B cell (primary cell): Measurements from ENCODE around the gene SOX15.

ENCODE experiments used
- EZH2 ChIP-seq: IDR thresholded peaks from 2 replicates; pipeline ENCODE4 v1.6.1; 2012; ENCODE audit warnings: borderline replicate concordance, low read depth, mild to moderate bottlenecking, moderate library complexity, low read length; ENCODE audit not compliant: insufficient read depth, poor library complexity, severe bottlenecking
- TF ChIP-seq, protein P1 (sequence below): fragments of 200-600 bp; IDR thresholded peaks from one replicate; pipeline ENCODE4 v1.8.0; 2022; ENCODE audit warnings: antibody characterized with exemption, mild to moderate bottlenecking

DNA sequence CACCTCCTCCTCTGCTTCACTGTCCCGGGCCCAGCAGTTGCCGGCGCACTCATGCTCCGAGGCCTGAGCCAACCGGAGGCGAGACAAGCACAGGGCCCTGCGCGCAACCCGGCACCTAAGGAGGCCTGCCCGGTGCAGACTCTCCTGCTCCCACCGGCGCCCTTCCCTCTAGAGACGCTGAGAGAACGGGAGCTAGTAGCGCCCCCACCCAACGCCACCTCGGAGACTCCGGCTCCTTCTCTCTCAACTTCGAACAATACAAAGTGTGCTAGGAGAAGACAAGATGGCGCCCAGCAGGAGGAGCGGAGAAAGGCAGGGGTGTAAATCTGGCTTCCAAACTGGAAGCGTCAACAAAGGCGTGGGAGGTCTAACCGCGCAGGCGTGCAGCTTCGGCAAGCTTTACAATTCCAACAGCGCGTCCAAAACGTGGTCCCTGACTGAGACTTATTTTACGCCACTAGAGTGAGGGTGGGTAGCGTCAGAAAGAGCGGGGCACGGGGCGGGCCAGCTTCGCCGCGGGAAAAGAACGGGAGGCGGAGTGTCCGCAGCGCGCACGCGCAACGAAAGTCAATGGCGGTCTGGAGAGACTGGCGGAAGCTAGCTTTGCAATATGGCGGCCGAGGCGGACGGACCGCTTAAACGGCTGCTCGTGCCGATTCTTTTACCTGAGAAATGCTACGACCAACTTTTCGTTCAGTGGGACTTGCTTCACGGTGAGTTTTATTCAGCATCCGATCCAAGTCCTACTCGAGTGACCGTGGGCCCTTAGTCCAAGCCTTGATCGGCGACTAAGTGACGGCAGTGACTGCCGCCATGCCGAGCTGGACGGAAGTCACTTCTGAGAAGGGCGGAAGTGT is 6.4 kb downstream of the SOX15 start, which contains the start of gene MPDU1:
- TF ChIP-seq, protein P1, sequence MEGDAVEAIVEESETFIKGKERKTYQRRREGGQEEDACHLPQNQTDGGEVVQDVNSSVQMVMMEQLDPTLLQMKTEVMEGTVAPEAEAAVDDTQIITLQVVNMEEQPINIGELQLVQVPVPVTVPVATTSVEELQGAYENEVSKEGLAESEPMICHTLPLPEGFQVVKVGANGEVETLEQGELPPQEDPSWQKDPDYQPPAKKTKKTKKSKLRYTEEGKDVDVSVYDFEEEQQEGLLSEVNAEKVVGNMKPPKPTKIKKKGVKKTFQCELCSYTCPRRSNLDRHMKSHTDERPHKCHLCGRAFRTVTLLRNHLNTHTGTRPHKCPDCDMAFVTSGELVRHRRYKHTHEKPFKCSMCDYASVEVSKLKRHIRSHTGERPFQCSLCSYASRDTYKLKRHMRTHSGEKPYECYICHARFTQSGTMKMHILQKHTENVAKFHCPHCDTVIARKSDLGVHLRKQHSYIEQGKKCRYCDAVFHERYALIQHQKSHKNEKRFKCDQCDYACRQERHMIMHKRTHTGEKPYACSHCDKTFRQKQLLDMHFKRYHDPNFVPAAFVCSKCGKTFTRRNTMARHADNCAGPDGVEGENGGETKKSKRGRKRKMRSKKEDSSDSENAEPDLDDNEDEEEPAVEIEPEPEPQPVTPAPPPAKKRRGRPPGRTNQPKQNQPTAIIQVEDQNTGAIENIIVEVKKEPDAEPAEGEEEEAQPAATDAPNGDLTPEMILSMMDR, result no peak
- TF ChIP-seq EZH2, result no peak
